Effector memory CD8-positive, alpha-beta T cell (primary cell): ENCODE measurements around the gene ADIPOR1.
"Not testable (repeated sequence)": the region's sequence is repeated elsewhere in the genome, so short reads cannot be mapped to it uniquely, and the experiment has no call there.

ENCODE experiments used
- ATAC-seq: fragments of 150-1000 bp; cut with Tn5 transposase; replicated peaks from 2 replicates; pipeline ENCODE4 v1.10.0; 2021; ENCODE audit warnings: mild to moderate bottlenecking, moderate library complexity
- DNase-seq, 3 experiments: peaks; one replicate each; pipeline ENCODE4 v3.0.0; 2021
- H3K27ac Mint-ChIP-seq, 2 donors: one replicate each; pipeline ENCODE4 v1.8.0; 2022; ENCODE audit warnings: mild to moderate bottlenecking in 2 of 2, mixed read lengths in 2 of 2, moderate library complexity in 2 of 2
- H3K27me3 Mint-ChIP-seq, 2 donors: one replicate each; pipeline ENCODE4 v1.8.0; 2022; ENCODE audit warnings: mixed read lengths in 2 of 2
- H3K36me3 Mint-ChIP-seq: one replicate; pipeline ENCODE4 v1.8.0; 2022; ENCODE audit warnings: mild to moderate bottlenecking, moderate library complexity, mixed read lengths; ENCODE audit not compliant: insufficient read depth
- H3K4me1 Mint-ChIP-seq, 2 donors: one replicate each; pipeline ENCODE4 v1.8.0; 2022; ENCODE audit warnings: low read depth in 2 of 2, mixed read lengths in 2 of 2
- H3K4me3 Mint-ChIP-seq, 2 donors: one replicate each; pipeline ENCODE4 v1.8.0; 2022; ENCODE audit warnings: mild to moderate bottlenecking in 2 of 2, mixed read lengths in 2 of 2, moderate library complexity in 2 of 2
- H3K9me3 Mint-ChIP-seq, 2 donors: one replicate each; pipeline ENCODE4 v1.8.0; 2022; ENCODE audit warnings: mixed read lengths in 2 of 2

The ADIPOR1 gene

DNA sequence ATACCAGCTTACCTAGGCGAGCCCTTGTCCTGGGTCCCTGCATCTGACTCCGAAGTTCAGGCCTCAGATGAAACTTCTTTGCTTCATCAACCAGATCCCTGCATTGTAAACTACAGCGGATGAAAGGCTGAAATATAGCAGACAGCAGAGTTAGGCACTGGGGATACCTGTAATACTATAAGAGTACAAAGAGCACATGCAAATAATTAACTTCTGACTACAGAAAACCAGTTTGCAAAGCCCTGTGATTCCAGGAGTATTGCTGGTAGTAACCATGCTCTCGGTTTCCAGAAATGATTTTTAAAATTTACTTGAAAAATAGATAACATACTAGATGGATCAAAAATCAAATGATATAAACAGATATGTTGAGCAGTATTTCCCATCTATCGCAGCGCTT, 49.1 kb downstream of the ADIPOR1 start:
- Mint-ChIP-seq H3K36me3 (peaks cover 47% of the 10 kb centered on the region), H3K4me3 (no peak overlapping the region), H3K27me3 (no peaks in the 10 kb centered on the region)

DNA sequence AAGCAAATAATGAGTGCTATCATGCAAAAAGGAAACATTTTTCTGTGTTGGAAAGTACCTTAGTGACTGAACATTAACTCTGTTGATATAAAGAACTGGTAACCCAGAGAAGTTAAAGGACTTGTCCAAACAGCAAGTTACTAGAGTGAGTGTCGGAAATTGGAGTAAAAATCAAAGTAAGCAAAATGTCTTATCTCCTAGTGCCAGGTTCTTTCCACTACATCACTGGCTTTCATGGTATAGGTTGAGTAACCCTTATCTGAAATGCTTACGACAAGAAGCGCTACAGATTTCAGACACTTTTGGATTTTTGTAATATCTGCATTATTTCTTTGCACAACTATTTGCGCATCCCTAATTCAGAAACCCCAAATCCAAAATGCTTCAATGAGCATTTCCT, 52.8 kb downstream of the ADIPOR1 start:
- H3K9me3 Mint-ChIP-seq, result no peaks in the 10 kb centered on the region
- no peak overlapping the region for H3K4me3 Mint-ChIP-seq
- ATAC-seq (no peak), DNase-seq (no peak)
- H3K4me1 Mint-ChIP-seq, result no peaks in the 10 kb centered on the region
- H3K27me3 Mint-ChIP-seq, result no peaks in the 10 kb centered on the region
- no peak overlapping the region for H3K27ac Mint-ChIP-seq
- peaks cover 55% of the 10 kb centered on the region for H3K36me3 Mint-ChIP-seq

More for the DNA sequence above, 49.1 kb downstream of the ADIPOR1 start:
- no peaks in the 10 kb centered on the region for H3K9me3 Mint-ChIP-seq
- H3K4me1 Mint-ChIP-seq, result peaks cover 6 to 12% of the 10 kb centered on the region in 2 donors
- ATAC-seq (no peak), DNase-seq (no peak)
- H3K27ac Mint-ChIP-seq, result no peak overlapping the region

DNA sequence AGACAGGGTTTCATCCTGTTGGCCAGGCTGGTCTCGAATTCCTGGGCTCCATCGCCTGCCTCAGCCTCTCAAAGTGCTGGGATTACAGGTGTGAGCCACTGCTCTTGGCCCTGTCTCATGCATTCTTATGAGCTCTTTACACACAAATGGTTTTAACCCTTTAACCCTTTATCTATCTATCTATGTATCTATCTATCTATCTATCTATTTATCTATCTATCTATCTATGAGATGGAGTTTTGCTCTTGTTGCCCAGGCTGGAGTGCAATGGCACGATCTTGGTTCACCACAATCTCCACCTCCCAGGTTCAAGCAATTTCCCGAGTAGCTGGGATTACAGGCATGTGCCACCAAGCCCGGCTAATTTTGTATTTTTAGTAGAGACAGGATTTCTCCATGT, 54.3 kb downstream of the ADIPOR1 start:
- ATAC-seq, H3K9me3 Mint-ChIP-seq, H3K4me1 Mint-ChIP-seq, H3K4me3 Mint-ChIP-seq, H3K27me3 Mint-ChIP-seq, DNase-seq: not testable (repeated sequence)
- peak overlapping the region in 1 of 2 donors; percentile 63 for H3K27ac Mint-ChIP-seq
- H3K36me3 Mint-ChIP-seq, result peaks cover 44% of the 10 kb centered on the region

DNA sequence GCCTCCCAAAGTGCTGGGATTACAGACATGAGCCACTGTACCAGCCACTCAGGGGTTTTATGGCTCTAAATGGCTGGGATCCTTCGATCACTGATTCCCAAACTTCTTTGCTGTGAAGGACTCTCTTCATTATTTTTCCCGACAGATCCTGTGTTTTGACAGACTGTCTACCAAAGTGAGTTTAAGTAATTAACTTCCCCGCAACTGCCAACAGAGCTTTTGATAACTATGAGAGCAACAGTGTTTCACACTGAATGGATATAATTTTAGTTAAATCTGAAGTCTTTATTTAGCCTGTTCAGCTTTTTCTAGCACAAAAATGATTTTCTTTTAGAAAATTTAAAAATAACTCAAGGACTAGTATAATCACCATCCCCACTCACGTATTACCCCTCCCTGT, 56.6 kb downstream of the ADIPOR1 start:
- no peak for DNase-seq
- Mint-ChIP-seq H3K27me3 (no peaks in the 10 kb centered on the region), H3K9me3 (no peaks in the 10 kb centered on the region), H3K4me3 (no peak overlapping the region), H3K27ac (no peak overlapping the region), H3K36me3 (peaks cover 42% of the 10 kb centered on the region), H3K4me1 (no peaks in the 10 kb centered on the region)
- ATAC-seq, result no peak

DNA sequence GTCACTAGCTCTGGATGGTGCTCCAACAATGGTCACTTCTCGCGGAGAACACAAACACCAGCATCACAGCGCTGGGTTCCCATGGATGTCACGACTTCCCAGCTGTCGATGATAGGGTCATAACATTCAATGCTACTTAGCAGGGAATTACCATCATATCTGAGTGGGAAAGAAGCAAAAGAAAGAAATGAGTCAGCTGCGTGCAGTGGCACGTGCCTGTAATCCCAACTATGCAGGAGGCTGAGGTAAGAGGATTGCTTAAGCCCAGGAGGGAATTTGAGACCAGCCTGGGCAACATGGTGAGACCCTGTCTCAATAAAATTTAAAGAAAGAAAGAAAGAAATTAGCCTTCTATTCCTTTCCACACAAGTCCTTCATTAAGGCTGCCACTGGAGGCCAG, 65.6 kb downstream of the ADIPOR1 start:
- ATAC-seq (no peak), DNase-seq (no peak)
- H3K4me3 Mint-ChIP-seq, result no peak overlapping the region
- H3K36me3 Mint-ChIP-seq, result peaks cover 59% of the 10 kb centered on the region
- H3K27me3 Mint-ChIP-seq, result no peaks in the 10 kb centered on the region
- H3K4me1 Mint-ChIP-seq, result peaks cover 7 to 11% of the 10 kb centered on the region in 2 donors
- H3K9me3 Mint-ChIP-seq, result no peaks in the 10 kb centered on the region
- no peak overlapping the region for H3K27ac Mint-ChIP-seq
